Activated naive CD4-positive, alpha-beta T cell (primary cell): Measurements from ENCODE around the gene BTLA.
"Not testable (repeated sequence)": the region's sequence is repeated elsewhere in the genome, so short reads cannot be mapped to it uniquely, and the experiment has no call there.

Experiments used
- DNase-seq, 4 experiments: peaks; one replicate each; lab custom pipeline; 2025; lab: John Stamatoyannopoulos, UW

The BTLA gene

GRCh38 chr3:112489674-112490479 is 9.4 kb downstream of the BTLA start:
- no peak for DNase-seq

GRCh38 chr3:112486811-112487505 is 12.3 kb downstream of the BTLA start:
- no peak for DNase-seq

- DNase-seq = no peak
Measured at GRCh38 chr3:112484352-112484751, 14.9 kb downstream of the BTLA start.

GRCh38 chr3:112482675-112483074 is 16.6 kb downstream of the BTLA start:
- no peak for DNase-seq

GRCh38 chr3:112481302-112481721 is 18.0 kb downstream of the BTLA start:
- no peak for DNase-seq

GRCh38 chr3:112477891-112478290 is 21.4 kb downstream of the BTLA start:
- DNase-seq = no peak

- no peak for DNase-seq
Measured at GRCh38 chr3:112476346-112476745, 22.9 kb downstream of the BTLA start.

GRCh38 chr3:112474796-112475195 is 24.5 kb downstream of the BTLA start:
- no peak for DNase-seq

GRCh38 chr3:112472691-112473090 is 26.6 kb downstream of the BTLA start:
- no peak for DNase-seq

- DNase-seq = no peak
Measured at GRCh38 chr3:112471596-112472325, 27.5 kb downstream of the BTLA start.

GRCh38 chr3:112470788-112471187 is 28.5 kb downstream of the BTLA start:
- DNase-seq = no peak

- no peak for DNase-seq
Measured at GRCh38 chr3:112469671-112470070, 29.6 kb downstream of the BTLA start.

- no peak for DNase-seq
Measured at GRCh38 chr3:112467539-112467938, 31.7 kb downstream of the BTLA start.

- DNase-seq = no peak
Measured at GRCh38 chr3:112466020-112466419, 33.3 kb downstream of the BTLA start.

GRCh38 chr3:112464264-112464663 is 35.0 kb downstream of the BTLA start:
- DNase-seq = no peak

- no peak for DNase-seq
Measured at GRCh38 chr3:112463250-112463649, 36.0 kb downstream of the BTLA start.

GRCh38 chr3:112461787-112462186 is 37.5 kb downstream of the BTLA start:
- DNase-seq = not testable (repeated sequence)

- no peak for DNase-seq
Measured at GRCh38 chr3:112460519-112461195, 38.6 kb downstream of the BTLA start.

- DNase-seq = no peak
Measured at GRCh38 chr3:112459750-112460149, 39.5 kb downstream of the BTLA start.

- DNase-seq = no peak
Measured at GRCh38 chr3:112456147-112456546, 43.1 kb downstream of the BTLA start.

GRCh38 chr3:112448939-112449338 is 50.3 kb downstream of the BTLA start:
- no peak for DNase-seq

- DNase-seq = no peak
Measured at GRCh38 chr3:112446343-112446742, 52.9 kb downstream of the BTLA start.
